GM12873 (cell line): Measurements from ENCODE around the gene FADS2.

Experiments used
- CTCF ChIP-seq: IDR thresholded peaks from 2 replicates; pipeline ENCODE4 v1.5.1; 2012; ENCODE audit warnings: low read depth, mild to moderate bottlenecking, moderate library complexity, low read length, control low read depth; ENCODE audit not compliant: insufficient read depth; ENCODE audit errors: missing control alignments

Gene FADS2

GRCh38 chr11:61797263-61797944 lies 30.7 kb upstream of the FADS2 start:
- peak; percentile 74 for TF ChIP-seq CTCF

DNA sequence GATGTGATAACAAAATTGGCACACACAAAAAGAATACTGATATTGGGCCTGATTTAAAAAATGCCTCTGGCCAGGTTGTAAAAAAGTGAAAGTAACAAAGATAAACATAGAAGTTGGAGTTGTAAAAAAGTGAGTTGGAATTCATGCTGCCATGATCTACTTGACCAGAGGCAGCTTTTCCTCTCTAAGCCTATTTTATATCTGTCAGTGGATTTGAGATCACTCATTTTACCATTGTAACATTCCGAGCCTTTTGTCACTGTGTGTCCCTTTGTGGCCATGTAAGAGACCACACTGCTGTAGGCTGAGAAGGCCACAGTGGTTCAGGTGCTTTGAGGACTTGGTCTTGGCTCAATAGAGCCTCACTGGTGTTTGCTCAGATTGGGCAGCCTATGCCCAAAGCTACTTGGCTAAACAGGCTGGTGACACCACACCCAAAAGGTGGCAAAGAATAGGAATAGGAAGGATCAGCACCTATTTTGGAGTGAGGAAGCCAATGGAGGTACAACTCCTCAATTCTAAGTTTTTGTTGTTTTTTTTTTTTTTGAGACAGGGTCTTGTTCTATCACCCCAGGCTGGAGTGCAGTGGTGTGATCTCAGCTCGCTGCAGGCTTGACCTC lies 28.3 kb upstream of the FADS2 start:
- no peak for TF ChIP-seq CTCF

DNA sequence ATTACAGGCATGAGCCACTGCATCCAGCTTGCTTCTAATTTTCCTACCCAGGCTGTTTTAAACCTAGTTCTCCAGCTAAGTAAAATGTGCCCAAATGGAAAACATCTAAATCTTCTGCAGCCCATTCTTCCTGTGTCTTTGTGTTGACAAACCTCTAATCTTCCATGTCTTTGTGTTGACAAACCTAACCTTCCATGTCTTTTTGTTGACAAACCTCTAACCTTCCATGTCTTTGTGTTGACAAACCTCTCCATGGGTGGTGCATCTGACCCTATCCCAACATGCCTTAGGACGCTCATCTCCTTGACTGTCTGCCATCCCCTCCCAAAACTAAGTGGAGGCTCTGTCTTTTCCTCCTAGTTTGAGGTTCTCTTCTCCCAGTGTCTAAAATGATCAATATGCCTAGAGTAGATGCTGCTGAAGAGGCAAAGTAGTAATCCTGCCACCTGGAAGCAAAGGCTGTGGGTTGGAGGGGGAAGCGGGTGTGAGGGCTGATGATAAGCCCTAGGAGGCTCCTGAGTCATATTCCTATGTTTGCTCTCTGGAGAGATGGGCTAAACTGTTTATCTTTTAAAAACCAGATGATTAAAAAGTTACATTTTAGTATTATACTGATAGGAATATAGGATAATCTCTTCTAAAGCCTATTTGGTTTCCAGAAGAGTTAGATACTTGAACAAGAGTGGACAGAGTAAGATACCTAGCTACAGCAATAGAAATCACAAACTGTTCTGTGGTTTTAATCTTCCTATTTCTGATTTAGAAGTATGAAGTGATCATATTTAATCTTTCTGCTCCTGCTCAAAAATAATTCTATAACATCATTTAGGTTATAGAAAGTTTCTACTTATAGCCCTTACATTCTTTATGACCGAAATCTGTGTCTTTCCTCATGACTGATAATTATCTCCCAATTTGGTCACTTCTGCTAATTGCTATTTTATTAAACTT lies 27.5 kb upstream of the FADS2 start:
- TF ChIP-seq CTCF: no peak

DNA sequence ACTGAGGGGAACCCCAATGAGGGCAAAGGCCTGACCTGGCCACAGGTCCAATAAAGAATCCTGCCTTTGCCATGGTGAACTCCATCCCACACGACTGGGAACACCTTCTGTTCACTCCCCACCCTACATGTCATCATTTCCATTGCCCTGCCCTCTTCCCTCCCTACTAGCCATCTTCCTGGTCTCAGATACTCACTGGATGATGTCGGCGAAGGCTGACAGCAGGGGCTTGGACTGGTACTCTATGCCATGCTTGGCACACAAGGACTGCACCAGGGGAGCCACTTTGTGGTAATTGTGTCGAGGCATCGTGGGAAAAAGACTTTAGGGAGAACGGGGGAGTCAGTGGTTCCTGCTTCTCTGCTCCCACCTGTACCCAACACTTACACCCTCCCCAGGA lies 25.5 kb upstream of the FADS2 start:
- TF ChIP-seq CTCF: no peak

- TF ChIP-seq CTCF: no peak
These were observed 24.0 kb upstream of the FADS2 start for GRCh38 chr11:61803889-61804647.

DNA sequence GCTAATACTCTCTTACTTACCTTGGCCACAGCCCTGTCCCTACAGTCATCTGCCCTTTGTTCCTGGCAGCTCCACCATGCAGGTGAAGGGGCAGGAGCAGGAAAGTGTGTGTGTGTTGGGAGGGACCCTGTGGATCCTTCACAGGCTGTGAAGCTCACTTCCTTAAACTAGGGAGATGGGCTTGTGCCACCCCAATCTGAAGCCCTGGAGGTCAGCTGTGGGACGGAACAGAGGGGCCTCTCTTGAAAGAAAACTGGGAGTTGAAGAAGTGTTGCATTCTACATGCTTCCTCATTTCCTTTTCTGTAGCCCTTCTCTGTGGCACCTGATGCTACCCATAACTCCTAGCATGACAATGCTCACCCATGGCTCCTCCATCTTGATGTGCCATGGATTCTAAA lies 23.0 kb upstream of the FADS2 start:
- TF ChIP-seq CTCF: no peak
